ENCODE results near the gene MS4A5.
"Not testable (repeated sequence)": the region's sequence is repeated elsewhere in the genome, so short reads cannot be mapped to it uniquely, and the experiment has no call there.

MS4A5 gene

DNA sequence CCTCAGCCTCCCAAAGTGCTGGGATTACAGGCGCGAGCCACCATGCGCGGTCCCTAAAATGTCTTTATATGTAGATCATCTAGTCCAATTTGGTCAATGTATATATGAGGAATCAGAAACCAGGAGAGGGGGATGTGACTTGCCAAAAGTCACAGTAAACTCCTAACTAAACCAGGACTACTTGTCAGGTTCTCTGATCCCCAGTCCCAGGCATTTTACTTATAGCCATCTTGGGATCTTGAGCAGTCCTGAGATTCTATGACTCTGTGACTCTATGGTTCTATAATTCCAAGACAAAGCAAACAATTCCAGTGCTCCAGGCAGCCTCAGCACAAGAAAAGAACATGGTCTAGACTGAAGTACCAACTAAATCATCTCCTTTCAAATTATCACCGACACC lies at the start of gene MS4A5:
TSS of gene MS4A5 (plus strand) at position 301 of the 400 bp plus-strand sequence. CDS start 103 bp downstream, outside the sequence.
- DNase-seq (ENCODE audit: low spot score), result no peak

- no peak for DNase-seq (ENCODE audit: low spot score)
Measured at GRCh38 chr11:60389279-60389910, 40.0 kb upstream of the MS4A5 start.

- no peak for DNase-seq (ENCODE audit: low spot score)
Measured at GRCh38 chr11:60390419-60390818, 39.0 kb upstream of the MS4A5 start.

- DNase-seq (ENCODE audit: low spot score), result no peak
Measured at GRCh38 chr11:60392361-60392760, 37.0 kb upstream of the MS4A5 start.

- DNase-seq (ENCODE audit: low spot score), result no peak
Measured at GRCh38 chr11:60393016-60393415, 36.4 kb upstream of the MS4A5 start.

DNA sequence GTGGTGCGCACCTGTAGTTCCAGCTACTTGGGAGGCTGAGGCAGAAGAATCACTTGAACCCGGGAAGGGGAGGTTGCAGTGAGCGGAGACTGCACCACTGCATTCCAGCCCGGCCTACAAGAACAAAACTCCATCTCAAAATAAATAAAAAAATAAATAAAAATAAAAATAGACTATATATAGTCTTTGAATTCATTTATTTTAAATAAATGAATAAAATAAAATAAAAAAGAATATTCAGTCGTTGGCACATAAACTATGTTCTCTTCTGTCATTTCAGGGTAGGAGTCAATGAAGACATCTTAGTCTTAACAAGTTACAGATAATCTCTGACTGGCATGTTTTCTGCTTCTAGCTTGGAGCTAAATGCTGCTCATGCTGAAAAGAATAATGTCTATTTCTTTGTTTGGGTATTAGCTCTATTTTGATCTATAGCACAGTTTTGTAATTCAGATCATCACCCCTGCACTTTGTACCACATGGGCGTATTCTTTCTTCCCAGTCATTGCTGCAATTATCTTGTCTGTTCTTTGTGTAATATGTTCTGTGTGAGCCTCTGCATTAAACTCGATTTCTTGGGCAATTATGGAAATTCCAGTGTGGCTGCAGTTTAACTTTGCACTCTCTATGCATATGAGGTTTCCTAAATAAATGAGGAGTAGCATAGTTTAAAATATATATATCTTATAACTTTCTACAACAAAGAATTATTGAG lies 34.5 kb upstream of the MS4A5 start:
- no peak for DNase-seq (ENCODE audit: low spot score)

GRCh38 chr11:60396382-60396781 lies 33.0 kb upstream of the MS4A5 start, which contains the start of gene MS4A14:
MS4A14 (plus strand) TSS chr11:60396459; CDS start chr11:60396579, 120 bp downstream.
- DNase-seq (ENCODE audit: low spot score), result no peak

GRCh38 chr11:60396799-60397198 lies 32.6 kb upstream of the MS4A5 start:
- DNase-seq (ENCODE audit: low spot score), result no peak

GRCh38 chr11:60420015-60420414 lies 9.4 kb upstream of the MS4A5 start:
- no peak for DNase-seq (ENCODE audit: low spot score)

DNA sequence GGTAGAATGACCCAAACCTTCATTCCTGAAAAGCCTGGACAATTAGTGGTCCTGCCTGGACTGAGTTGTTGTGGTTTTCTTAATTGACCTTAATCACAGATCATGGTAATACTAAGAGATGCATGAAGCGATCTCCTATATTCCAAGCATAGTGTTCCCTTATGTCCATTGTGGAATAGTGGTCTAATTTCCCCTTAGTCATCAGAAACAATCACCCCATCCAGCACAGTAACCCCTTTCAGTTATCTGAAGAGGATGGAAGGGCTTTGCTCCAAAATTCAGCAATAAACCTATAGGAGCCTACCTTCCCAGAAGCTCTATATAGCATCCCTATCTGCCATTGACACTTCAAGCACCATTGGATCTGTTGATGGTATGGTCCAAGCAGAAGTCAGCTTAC lies 6.8 kb upstream of the MS4A5 start:
- no peak for DNase-seq (ENCODE audit: low spot score)

- no peak for DNase-seq (ENCODE audit: low spot score)
Measured at GRCh38 chr11:60428517-60428916, 855 bp upstream of the MS4A5 start.

DNA sequence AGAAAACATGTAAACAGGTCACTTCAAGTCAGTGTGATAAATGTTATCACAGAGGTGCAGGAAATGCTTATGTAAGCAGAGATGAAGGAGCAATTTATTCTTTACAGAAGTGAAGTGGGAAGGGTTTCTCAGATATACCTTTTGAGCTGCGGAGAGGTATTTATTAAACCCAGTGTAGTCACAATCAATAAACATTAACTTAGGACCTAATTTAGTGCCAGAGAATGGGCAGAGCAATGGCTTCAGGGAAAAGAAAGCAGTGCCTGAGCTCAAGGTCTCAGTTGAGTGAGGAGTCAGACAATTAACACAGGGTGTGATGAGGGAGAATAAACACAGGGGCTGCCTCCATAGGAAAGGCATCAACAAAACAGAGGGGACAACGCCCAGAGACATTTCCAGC lies 1.9 kb downstream of the MS4A5 start:
- no peak for DNase-seq (ENCODE audit: low spot score)

- DNase-seq (ENCODE audit: low spot score), result no peak
Measured at GRCh38 chr11:60433401-60433800, 4.0 kb downstream of the MS4A5 start.

- no peak for DNase-seq (ENCODE audit: low spot score)
Measured at GRCh38 chr11:60447070-60447469, 17.7 kb downstream of the MS4A5 start.

DNA sequence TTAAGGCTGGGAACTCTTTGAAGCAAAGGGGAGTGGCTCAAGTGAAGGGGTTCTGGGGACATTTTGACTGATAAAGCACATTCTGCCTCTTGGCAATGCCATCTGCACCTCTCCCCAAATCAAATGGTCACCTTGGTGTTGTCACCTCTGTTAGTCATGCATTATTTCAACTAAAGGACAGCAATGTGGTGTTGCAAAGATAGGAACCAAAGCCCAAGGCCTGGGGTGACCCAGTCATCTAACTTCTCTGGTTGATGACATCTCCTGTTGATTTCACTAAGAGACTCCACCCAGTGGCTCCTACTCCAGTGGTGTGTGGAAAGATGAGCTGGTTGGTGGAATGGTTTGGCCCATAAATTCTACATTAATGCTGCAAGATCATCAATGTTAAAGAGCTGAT lies 18.5 kb downstream of the MS4A5 start:
- no peak for DNase-seq (ENCODE audit: low spot score)

DNA sequence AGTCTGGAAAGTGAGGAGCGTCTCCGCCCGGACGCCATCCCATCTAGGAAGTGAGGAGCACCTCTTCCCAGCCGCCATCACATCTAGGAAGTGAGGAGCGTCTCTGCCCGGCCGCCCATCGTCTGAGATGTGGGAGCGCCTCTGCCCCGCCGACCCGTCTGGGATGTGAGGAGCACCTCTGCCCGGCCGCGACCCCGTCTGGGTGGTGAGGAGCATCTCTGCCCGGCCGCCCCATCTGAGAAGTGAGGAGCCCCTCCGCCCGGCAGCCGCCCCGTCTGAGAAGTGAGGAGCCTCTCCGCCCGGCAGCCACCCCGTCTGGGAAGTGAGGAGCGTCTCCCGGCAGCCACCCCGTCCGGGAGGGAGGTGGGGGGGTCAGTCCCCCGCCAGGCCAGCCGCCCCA lies 21.8 kb downstream of the MS4A5 start:
- not testable (repeated sequence) for DNase-seq (ENCODE audit: low spot score)

DNA sequence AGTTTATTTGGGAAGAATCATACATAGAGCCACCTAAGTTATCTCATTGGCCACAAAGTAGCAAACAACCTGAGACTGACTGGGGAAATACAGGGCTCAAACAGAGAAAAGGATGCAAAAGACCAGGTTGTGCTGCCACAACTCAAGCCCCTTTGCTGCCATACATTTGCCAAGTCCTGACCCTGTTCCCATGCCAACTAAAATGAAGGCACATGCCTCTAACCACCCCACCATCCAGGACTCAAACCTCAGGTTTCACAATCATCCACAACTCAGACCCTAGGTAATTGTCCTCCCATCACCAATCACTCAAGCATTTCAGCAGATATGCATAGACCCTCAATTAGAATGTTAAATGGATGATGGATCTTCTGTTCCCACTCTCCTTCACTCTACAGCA lies 24.8 kb downstream of the MS4A5 start:
- DNase-seq (ENCODE audit: low spot score), result no peak

- no peak for DNase-seq (ENCODE audit: low spot score)
Measured at GRCh38 chr11:60455531-60456042, 26.2 kb downstream of the MS4A5 start, which contains the start of gene MS4A1. MS4A1 (plus strand) TSS chr11:60455847; CDS start chr11:60462375, 6,528 bp downstream.

- DNase-seq (ENCODE audit: low spot score), result no peak
Measured at GRCh38 chr11:60457576-60457975, 28.2 kb downstream of the MS4A5 start.

DNA sequence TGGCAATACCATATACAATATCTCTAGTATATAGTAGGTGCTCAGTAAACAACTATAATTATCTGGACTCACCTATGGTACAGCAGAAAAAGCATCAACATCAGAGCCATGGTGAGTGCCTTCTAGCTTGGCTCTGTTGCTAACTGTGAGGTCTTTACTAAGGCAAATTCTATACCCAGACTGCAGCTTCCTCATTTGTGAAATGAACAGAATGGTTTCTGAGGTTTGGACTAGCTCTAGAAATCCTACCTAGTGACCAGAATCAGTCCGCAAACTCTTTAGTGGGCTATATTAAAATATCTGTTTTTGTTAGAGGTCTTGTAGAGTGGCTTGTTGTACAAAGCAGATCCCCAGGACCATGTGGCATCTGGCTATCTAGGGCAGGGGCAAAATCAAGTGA lies 30.0 kb downstream of the MS4A5 start:
- no peak for DNase-seq (ENCODE audit: low spot score)

DNA sequence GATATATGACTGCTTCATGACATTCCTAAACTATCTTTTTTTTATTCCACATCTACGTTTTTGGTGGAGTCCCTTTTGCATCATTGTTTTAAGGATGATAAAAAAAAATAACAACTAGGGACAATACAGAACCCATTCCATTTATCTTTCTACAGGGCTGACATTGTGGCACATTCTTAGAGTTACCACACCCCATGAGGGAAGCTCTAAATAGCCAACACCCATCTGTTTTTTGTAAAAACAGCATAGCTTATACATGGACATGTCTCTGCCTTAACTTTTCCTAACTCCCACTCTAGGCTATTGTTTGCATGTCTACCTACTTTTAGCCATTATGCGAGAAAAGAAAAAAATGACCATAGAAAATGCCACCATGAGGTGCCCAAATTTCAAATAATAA lies 39.5 kb downstream of the MS4A5 start:
- no peak for DNase-seq (ENCODE audit: low spot score)

GRCh38 chr11:60469723-60470122 lies 40.4 kb downstream of the MS4A5 start:
- no peak for DNase-seq (ENCODE audit: low spot score)

GRCh38 chr11:60477035-60477445 lies 47.7 kb downstream of the MS4A5 start:
- DNase-seq (ENCODE audit: low spot score), result no peak

Data from kidney capillary endothelial cell (primary cell).